ENCODE results near the gene CTSC. TPM values are rescaled to one million over a fixed set of nuclear protein-coding genes. Genes with fewer than 3 reads are reported as not detected.

CTSC gene
- total and polyA plus RNA-seq, 4 donors = 22.7 to 176 (median 77.1) TPM

Other genes starting within 250 kb of the CTSC start
- gene RAB38, start 162.3 kb downstream of the CTSC start, total RNA-seq = 1 to 10 TPM; 3.9 to 5.1 TPM
- gene RAB38, start 162.3 kb downstream of the CTSC start, polyA plus RNA-seq = 1 to 10 TPM; 2.0 to 2.1 TPM